Activated B cell treated with CpG ODN at 0.5 μM for 24 hours (primary cell): ENCODE data around the gene CASR. TPM values are rescaled to one million over a fixed set of nuclear protein-coding genes. Genes with fewer than 3 reads are reported as not detected.

Experiments used
- ATAC-seq: fragments of 200-7000 bp; cut with Tn5 transposase; one replicate; pipeline ENCODE4 v1.10.0; 2021; ENCODE audit warnings: low read depth, mild to moderate bottlenecking, moderate library complexity
- CTCF ChIA-PET: fragments of 350-600 bp; sonication (Branson Sonifier 250); formaldehyde crosslinking; loops from one replicate; lab custom pipeline; 2021; ENCODE audit warnings: antibody characterized with exemption; lab: Charles Lee
- POLR2A ChIA-PET: fragments of 350-600 bp; sonication (Branson Sonifier 250); formaldehyde crosslinking; loops from one replicate; lab custom pipeline; 2021; ENCODE audit warnings: antibody characterized with exemption; lab: Charles Lee
- DNase-seq: peaks from one replicate; pipeline ENCODE4 v3.0.0; 2022
- H3K27ac Mint-ChIP-seq: one replicate; pipeline ENCODE4 v1.8.0; 2020; ENCODE audit warnings: mixed read lengths
- H3K27me3 Mint-ChIP-seq: one replicate; pipeline ENCODE4 v1.8.0; 2021; ENCODE audit warnings: mixed read lengths
- H3K36me3 Mint-ChIP-seq: one replicate; pipeline ENCODE4 v1.8.0; 2021; ENCODE audit warnings: low read depth, mixed read lengths
- H3K4me1 Mint-ChIP-seq: one replicate; pipeline ENCODE4 v1.8.0; 2021; ENCODE audit warnings: mixed read lengths
- H3K4me3 Mint-ChIP-seq: one replicate; pipeline ENCODE4 v1.8.0; 2020; ENCODE audit warnings: mild to moderate bottlenecking, mixed read lengths
- H3K9me3 Mint-ChIP-seq: one replicate; pipeline ENCODE4 v1.8.0; 2020; ENCODE audit warnings: mixed read lengths
- CTCF ChIP-seq: fragments of 200-600 bp; IDR thresholded peaks from one replicate; pipeline ENCODE4 v1.8.0; 2022; ENCODE audit warnings: antibody characterized with exemption, mild to moderate bottlenecking
- intact Hi-C: fragments of 100-400 bp; cut with micrococcal nuclease; formaldehyde crosslinking; loops from one replicate; pipeline ENCODE4 v1.15.1; 2024
- total RNA-seq: library from RNA; stranded (reverse); gene quantifications from 2 replicates; pipeline ENCODE4 v1.2.3, GENCODE V29; 2022

The CASR gene
- total RNA-seq, 1 donor from 2014 or later, result 0.02 TPM

DNA sequence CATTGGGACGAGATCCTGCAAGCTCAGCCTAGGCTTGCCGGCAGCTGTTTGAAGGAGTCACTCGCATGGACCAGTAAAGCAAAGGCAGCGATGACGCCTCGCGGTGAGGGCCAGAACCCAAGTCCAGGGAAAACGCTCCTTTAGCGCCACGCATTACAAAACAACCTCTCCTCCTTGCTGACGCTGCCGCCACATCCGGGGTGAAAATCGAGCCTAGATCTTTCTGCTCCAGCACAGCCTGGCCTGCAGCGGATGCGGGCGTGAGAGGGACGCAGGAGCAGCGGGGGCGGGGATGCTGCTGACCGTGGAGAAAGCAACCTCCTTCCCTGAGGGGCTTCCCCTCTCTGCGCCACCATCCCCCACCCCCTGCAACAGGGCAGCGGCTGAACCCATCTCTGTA lies 46.7 kb downstream of the CASR start:
- Mint-ChIP-seq H3K27me3 (no peaks in the 10 kb centered on the region), H3K27ac (no peak overlapping the region), H3K4me1 (peaks cover 31% of the 10 kb centered on the region), H3K36me3 (no peaks in the 10 kb centered on the region), H3K4me3 (no peak overlapping the region), H3K9me3 (peaks cover 8% of the 10 kb centered on the region)
- ChIA-PET CTCF (no interaction called here), POLR2A (no interaction called here)
- no peak for DNase-seq
- intact Hi-C loops, result no loop called here
- no peak for ATAC-seq
- no peak for TF ChIP-seq CTCF

- no peak overlapping the region for H3K27ac Mint-ChIP-seq
- no peaks in the 10 kb centered on the region for H3K36me3 Mint-ChIP-seq
- H3K4me3 Mint-ChIP-seq, result no peak overlapping the region
- TF ChIP-seq CTCF, result no peak
- peaks cover 2% of the 10 kb centered on the region for H3K9me3 Mint-ChIP-seq
- DNase-seq, result no peak
- ChIA-PET CTCF (no interaction called here), POLR2A (no interaction called here)
- no peaks in the 10 kb centered on the region for H3K27me3 Mint-ChIP-seq
- no peak for ATAC-seq
- intact Hi-C loops, result no loop called here
- H3K4me1 Mint-ChIP-seq, result peaks cover 32% of the 10 kb centered on the region
Measured at GRCh38 chr3:122231465-122232157, 48.1 kb downstream of the CASR start.

DNA sequence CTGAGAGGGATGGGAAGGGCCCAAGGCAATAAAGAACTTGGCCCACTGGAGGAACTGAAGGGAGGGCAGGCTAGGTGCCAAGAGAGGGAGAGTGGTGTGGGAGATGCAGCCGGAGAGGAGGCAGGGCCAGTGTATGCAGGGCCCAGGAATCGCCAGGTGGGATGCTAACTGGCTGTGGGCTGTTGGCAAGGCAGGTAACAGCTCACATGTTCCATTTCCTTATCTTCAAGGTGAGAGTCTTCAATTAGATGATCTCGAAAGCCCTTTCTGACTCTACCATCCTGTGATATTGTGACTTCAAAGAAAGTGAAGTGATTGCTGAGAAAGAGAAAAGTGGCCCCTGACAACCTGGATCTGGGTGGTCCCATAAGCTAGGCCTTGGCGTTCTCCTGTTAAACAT lies 49.0 kb downstream of the CASR start:
- POLR2A ChIA-PET, result interaction anchor here (1.8 kb wide), 1 partner anchor 14 kb away, joined by 7 read pairs; no protein-coding TSS in a partner anchor
- Mint-ChIP-seq H3K27ac (peak overlapping the region; percentile 67), H3K27me3 (no peaks in the 10 kb centered on the region), H3K4me1 (peaks cover 32% of the 10 kb centered on the region), H3K9me3 (no peaks in the 10 kb centered on the region), H3K36me3 (no peaks in the 10 kb centered on the region), H3K4me3 (peak overlapping the region; percentile 22)
- intact Hi-C loops, result no loop called here
- no peak for TF ChIP-seq CTCF
- ATAC-seq (no peak), DNase-seq (no peak)
- CTCF ChIA-PET, result no interaction called here

- intact Hi-C loops, result loop anchor here (1.0 kb wide), 1 partner anchor 12 kb away; no protein-coding TSS in a partner anchor
- POLR2A ChIA-PET, result interaction anchor here (0.5 to 1.8 kb wide), 4 partner anchors 13 to 686 kb away, joined by 3 to 7 read pairs (median 4); partner anchors contain the start of genes EAF2 and IQCB1
- ATAC-seq (peak; percentile 77), DNase-seq (peak; percentile 29)
- TF ChIP-seq CTCF, result no peak
- H3K36me3 Mint-ChIP-seq, result no peaks in the 10 kb centered on the region
- no peaks in the 10 kb centered on the region for H3K9me3 Mint-ChIP-seq
- H3K27me3 Mint-ChIP-seq, result no peaks in the 10 kb centered on the region
- CTCF ChIA-PET, result interaction anchor here (1.0 kb wide), 1 partner anchor 13 kb away, joined by 3 read pairs; no protein-coding TSS in a partner anchor
- peak overlapping the region; percentile 67 for H3K27ac Mint-ChIP-seq
- H3K4me3 Mint-ChIP-seq, result peak overlapping the region; percentile 74
- H3K4me1 Mint-ChIP-seq, result peaks cover 32% of the 10 kb centered on the region
Measured at GRCh38 chr3:122233101-122233952, 49.9 kb downstream of the CASR start.

GRCh38 chr3:122234117-122234516 lies 50.6 kb downstream of the CASR start:
- no peaks in the 10 kb centered on the region for H3K9me3 Mint-ChIP-seq
- ATAC-seq (no peak), DNase-seq (no peak)
- no peak for TF ChIP-seq CTCF
- no peak overlapping the region for H3K27ac Mint-ChIP-seq
- peak overlapping the region; percentile 74 for H3K4me3 Mint-ChIP-seq
- peaks cover 32% of the 10 kb centered on the region for H3K4me1 Mint-ChIP-seq
- intact Hi-C loops, result no loop called here
- CTCF ChIA-PET, result interaction anchor here (1.0 kb wide), 1 partner anchor 12 kb away, joined by 3 read pairs; no protein-coding TSS in a partner anchor
- POLR2A ChIA-PET, result interaction anchor here (0.5 to 1.8 kb wide), 4 partner anchors 12 to 687 kb away, joined by 3 to 7 read pairs (median 4); partner anchors contain the start of genes EAF2 and IQCB1
- no peaks in the 10 kb centered on the region for H3K36me3 Mint-ChIP-seq
- no peaks in the 10 kb centered on the region for H3K27me3 Mint-ChIP-seq
